Natural killer cell (primary cell): ENCODE results near the gene CAPN11. TPM values are rescaled to one million over a fixed set of nuclear protein-coding genes. Genes with fewer than 3 reads are reported as not detected.

ENCODE experiments used
- ATAC-seq, 3 donors: fragments of 150-1000 bp in 2 of 3; fragments of 200-7000 bp in 1 of 3; cut with Tn5 transposase; 1 replicate in 1 of 3; 2 replicates in 2 of 3; pipeline ENCODE4 v1.10.0; 2021; ENCODE audit warnings: mild to moderate bottlenecking in 2 of 3, moderate library complexity in 2 of 3
- DNase-seq, 2 donors: peaks; one replicate each; pipeline versions ENCODE4 v3.0.0 to v3.0.0-alpha.2; 2013 to 2021; ENCODE audit warnings: mixed read lengths in 1 of 2
- H3K27ac ChIP-seq: one replicate; pipeline ENCODE4 v1.5.1; 2013; ENCODE audit warnings: mild to moderate bottlenecking, low read length
- H3K27me3 ChIP-seq: one replicate; pipeline ENCODE4 v1.6.1; 2013; ENCODE audit warnings: low read length; ENCODE audit not compliant: control insufficient read depth, insufficient read depth
- H3K36me3 ChIP-seq: one replicate; pipeline ENCODE4 v1.6.1; 2013; ENCODE audit warnings: low read length; ENCODE audit not compliant: control insufficient read depth, insufficient read depth
- H3K4me1 ChIP-seq: one replicate; pipeline ENCODE4 v1.6.1; 2013; ENCODE audit warnings: low read length; ENCODE audit not compliant: control insufficient read depth, insufficient read depth
- H3K4me3 ChIP-seq: one replicate; pipeline ENCODE4 v1.5.1; 2013; ENCODE audit warnings: low read length
- H3K9me3 ChIP-seq: one replicate; pipeline ENCODE4 v1.6.1; 2013; ENCODE audit warnings: low read length; ENCODE audit not compliant: control insufficient read depth, insufficient read depth
- H3K27ac Mint-ChIP-seq, 2 donors: one replicate each; pipeline ENCODE4 v1.8.0; 2022; ENCODE audit warnings: mild to moderate bottlenecking in 2 of 2, mixed read lengths in 2 of 2, moderate library complexity in 1 of 2
- H3K27me3 Mint-ChIP-seq, 2 donors: one replicate each; pipeline ENCODE4 v1.8.0; 2022; ENCODE audit warnings: low read depth in 2 of 2, mixed read lengths in 2 of 2
- H3K36me3 Mint-ChIP-seq: one replicate; pipeline ENCODE4 v1.8.0; 2022; ENCODE audit warnings: mixed read lengths
- H3K4me1 Mint-ChIP-seq, 2 donors: one replicate each; pipeline ENCODE4 v1.8.0; 2022; ENCODE audit warnings: mixed read lengths in 2 of 2
- H3K4me3 Mint-ChIP-seq: one replicate; pipeline ENCODE4 v1.8.0; 2022; ENCODE audit warnings: mild to moderate bottlenecking, moderate library complexity, mixed read lengths
- H3K9me3 Mint-ChIP-seq, 2 donors: one replicate each; pipeline ENCODE4 v1.8.0; 2022; ENCODE audit warnings: mixed read lengths in 2 of 2
- CTCF ChIP-seq: fragments of 200-600 bp; IDR thresholded peaks from one replicate; pipeline ENCODE4 v1.8.0; 2022; ENCODE audit warnings: antibody characterized with exemption
- WGBS: methylation state at CpG from one replicate; pipeline ENCODE4 v1.1.7; 2013; ENCODE audit warnings: missing lambda C conversion rate; ENCODE audit not compliant: insufficient coverage; 5-methylcytosine and 5-hydroxymethylcytosine counted together
- intact Hi-C: fragments of 100-400 bp; cut with micrococcal nuclease; formaldehyde crosslinking; loops from one replicate; pipeline ENCODE4 v1.14.2; 2022
- total RNA-seq, 4 donors: library from RNA; stranded (reverse); fragments of 120-200 nt in 1 of 4; gene quantifications; one replicate each; pipeline versions ENCODE4 v1.2.3 to v1.2.4, GENCODE V29; 2013 to 2022

Gene CAPN11
- total RNA-seq, 3 donors from 2014 or later (not counting 1 experiment from before 2014, with no cell fraction given) = not detected

GRCh38 chr6:44147256-44147655, 11.4 kb upstream of the CAPN11 start:
- DNase-seq (no peak), ATAC-seq (no peak)
- no peak overlapping the region for H3K27ac ChIP-seq
- H3K9me3 ChIP-seq = no peaks in the 10 kb centered on the region
- peaks cover 7% of the 10 kb centered on the region for H3K4me1 ChIP-seq
- Mint-ChIP-seq H3K9me3 (no peaks in the 10 kb centered on the region), H3K27ac (no peak overlapping the region), H3K27me3 (no peaks in the 10 kb centered on the region), H3K4me1 (peaks cover 0 to 18% of the 10 kb centered on the region in 2 donors), H3K36me3 (no peaks in the 10 kb centered on the region), H3K4me3 (no peak overlapping the region)
- WGBS = 97% methylated on average over 7 of the region's 7 CpGs
- H3K4me3 ChIP-seq = no peak overlapping the region
- H3K36me3 ChIP-seq = peaks cover 16% of the 10 kb centered on the region
- H3K27me3 ChIP-seq = no peaks in the 10 kb centered on the region
- no peak for TF ChIP-seq CTCF
- intact Hi-C loops = no loop called here

GRCh38 chr6:44148306-44148705, 10.3 kb upstream of the CAPN11 start:
- peaks cover 0 to 18% of the 10 kb centered on the region in 2 donors for H3K4me1 Mint-ChIP-seq
- peaks cover 16% of the 10 kb centered on the region for H3K36me3 ChIP-seq

GRCh38 chr6:44149369-44150012, 9.1 kb upstream of the CAPN11 start:
- TF ChIP-seq CTCF = no peak
- DNase-seq (no peak), ATAC-seq (no peak)
- H3K4me1 Mint-ChIP-seq = peaks cover 0 to 18% of the 10 kb centered on the region in 2 donors
- peaks cover 7% of the 10 kb centered on the region for H3K4me1 ChIP-seq
- no peak overlapping the region for H3K4me3 ChIP-seq
- H3K27me3 ChIP-seq = no peaks in the 10 kb centered on the region
- H3K36me3 Mint-ChIP-seq = no peaks in the 10 kb centered on the region
- WGBS = 85% methylated on average over 7 of the region's 7 CpGs
- H3K27me3 Mint-ChIP-seq = no peaks in the 10 kb centered on the region
- H3K27ac ChIP-seq = no peak overlapping the region
- H3K36me3 ChIP-seq = peaks cover 14% of the 10 kb centered on the region
- intact Hi-C loops = no loop called here
- no peak overlapping the region for H3K4me3 Mint-ChIP-seq
- H3K27ac Mint-ChIP-seq = no peak overlapping the region
- no peaks in the 10 kb centered on the region for H3K9me3 Mint-ChIP-seq
- no peaks in the 10 kb centered on the region for H3K9me3 ChIP-seq

More at GRCh38 chr6:44148306-44148705, 10.3 kb upstream of the CAPN11 start:
- Mint-ChIP-seq H3K36me3 (no peaks in the 10 kb centered on the region), H3K27me3 (no peaks in the 10 kb centered on the region), H3K27ac (no peak overlapping the region), H3K9me3 (no peaks in the 10 kb centered on the region), H3K4me3 (no peak overlapping the region)
- no peak for TF ChIP-seq CTCF
- intact Hi-C loops = no loop called here
- H3K4me1 ChIP-seq = peaks cover 7% of the 10 kb centered on the region
- ATAC-seq = no peak
- WGBS = 93% methylated on average over 9 of the region's 9 CpGs
- H3K4me3 ChIP-seq = no peak overlapping the region
- H3K27me3 ChIP-seq = no peaks in the 10 kb centered on the region
- no peaks in the 10 kb centered on the region for H3K9me3 ChIP-seq
- DNase-seq = no peak
- no peak overlapping the region for H3K27ac ChIP-seq
